Measurements from ENCODE around the gene SKAP2. TPM values are rescaled to one million over a fixed set of nuclear protein-coding genes. Genes with fewer than 3 reads are reported as not detected.

SKAP2 gene
- total and polyA plus RNA-seq, 8 donors: 4.6 to 127 (median 9.6) TPM

DNA sequence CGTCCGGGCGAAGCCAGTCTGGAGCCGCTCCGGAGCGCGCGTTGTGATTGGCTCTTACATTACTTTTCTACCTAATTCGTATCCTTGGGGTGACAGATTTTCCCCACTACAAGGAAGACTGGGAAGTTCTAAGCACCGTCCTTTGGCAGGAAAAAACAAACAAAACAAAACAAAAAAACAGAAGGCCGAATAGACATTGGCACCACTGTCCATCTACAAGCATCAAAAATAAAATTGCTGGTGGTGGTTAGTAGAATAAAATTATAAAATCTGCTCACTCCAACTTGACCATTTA is 651 bp upstream of the SKAP2 start:
- intact Hi-C loops (cut with DNase I; ENCODE audit: low total_unique reads): no loop called here
- peak overlapping the region; percentile 81 to 98 (median 91) for H3K27ac ChIP-seq
- peaks cover 0 to 26% (median 11%) of the 10 kb centered on the region in 4 donors for H3K4me1 ChIP-seq
- TF ChIP-seq POLR2AphosphoS5 (IDR thresholded peaks at IDR 0.05) (no peak), POLR2A (IDR thresholded peaks at IDR 0.05) (no peak), EP300 (IDR thresholded peaks at IDR 0.05) (no peak)
- TF ChIP-seq, protein P1, sequence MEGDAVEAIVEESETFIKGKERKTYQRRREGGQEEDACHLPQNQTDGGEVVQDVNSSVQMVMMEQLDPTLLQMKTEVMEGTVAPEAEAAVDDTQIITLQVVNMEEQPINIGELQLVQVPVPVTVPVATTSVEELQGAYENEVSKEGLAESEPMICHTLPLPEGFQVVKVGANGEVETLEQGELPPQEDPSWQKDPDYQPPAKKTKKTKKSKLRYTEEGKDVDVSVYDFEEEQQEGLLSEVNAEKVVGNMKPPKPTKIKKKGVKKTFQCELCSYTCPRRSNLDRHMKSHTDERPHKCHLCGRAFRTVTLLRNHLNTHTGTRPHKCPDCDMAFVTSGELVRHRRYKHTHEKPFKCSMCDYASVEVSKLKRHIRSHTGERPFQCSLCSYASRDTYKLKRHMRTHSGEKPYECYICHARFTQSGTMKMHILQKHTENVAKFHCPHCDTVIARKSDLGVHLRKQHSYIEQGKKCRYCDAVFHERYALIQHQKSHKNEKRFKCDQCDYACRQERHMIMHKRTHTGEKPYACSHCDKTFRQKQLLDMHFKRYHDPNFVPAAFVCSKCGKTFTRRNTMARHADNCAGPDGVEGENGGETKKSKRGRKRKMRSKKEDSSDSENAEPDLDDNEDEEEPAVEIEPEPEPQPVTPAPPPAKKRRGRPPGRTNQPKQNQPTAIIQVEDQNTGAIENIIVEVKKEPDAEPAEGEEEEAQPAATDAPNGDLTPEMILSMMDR (IDR thresholded peaks at IDR 0.05): no peak
- WGBS, 5 donors: 2 to 8% (median 4%) methylated on average over 11 of the region's 11 CpGs
- H3K9me3 ChIP-seq: no peaks in the 10 kb centered on the region
- H3K4me3 ChIP-seq: peak overlapping the region; percentile 57 to 85 (median 71)
- peak in 1 of 2 donors; percentile 56 for DNase-seq
- H3K27me3 ChIP-seq: peaks cover 0 to 9% (median 6%) of the 10 kb centered on the region in 3 donors
- no peaks in the 10 kb centered on the region for H3K36me3 ChIP-seq

DNA sequence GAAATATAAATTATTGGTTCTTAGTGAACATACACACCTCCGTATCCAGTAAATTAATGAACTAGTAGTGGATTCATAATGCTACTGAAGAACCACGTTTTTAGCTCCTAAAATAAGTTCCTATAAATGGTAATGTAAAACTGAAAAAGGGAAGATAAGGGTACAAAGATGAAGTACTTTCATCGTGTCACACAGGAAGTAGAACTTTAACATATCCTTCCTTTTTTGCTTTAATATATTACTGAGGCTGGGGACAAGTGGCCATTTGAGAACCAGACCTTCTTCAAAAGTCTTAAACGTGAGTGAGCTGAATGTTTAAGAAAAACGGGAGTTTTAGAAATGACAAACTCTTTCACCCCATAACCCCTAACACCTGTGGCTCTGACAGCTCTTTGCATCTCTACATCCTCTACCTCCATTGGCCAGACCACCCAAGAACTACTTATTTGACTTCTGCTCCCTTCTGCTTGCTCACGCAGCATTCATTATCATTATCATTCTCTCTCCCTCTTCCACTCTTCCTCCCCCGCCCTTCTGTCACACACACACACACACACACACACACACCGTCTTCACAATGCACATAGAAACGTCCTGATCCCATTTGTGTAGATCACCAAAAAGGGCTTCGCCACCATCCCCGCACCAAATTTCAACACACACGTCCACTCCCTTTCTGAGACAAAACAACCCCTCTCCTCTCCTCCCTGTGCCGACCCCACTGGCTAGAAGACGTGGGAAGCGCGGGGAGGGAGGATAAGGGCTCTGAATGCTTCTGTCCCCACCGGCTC is 677 bp downstream of the SKAP2 start:
- Histone ChIP-seq H3K4me3 (peak overlapping the region; percentile 57 to 85 (median 71)), H3K9me3 (no peaks in the 10 kb centered on the region), H3K36me3 (no peaks in the 10 kb centered on the region), H3K4me1 (peaks cover 0 to 26% (median 11%) of the 10 kb centered on the region in 4 donors), H3K27ac (peak overlapping the region; percentile 84 to 98 (median 91)), H3K27me3 (peaks cover 0 to 8% (median 6%) of the 10 kb centered on the region in 3 donors)
- intact Hi-C loops (cut with DNase I; ENCODE audit: low total_unique reads): no loop called here
- no peak for DNase-seq
- TF ChIP-seq POLR2A (IDR thresholded peaks at IDR 0.05) (no peak), POLR2AphosphoS5 (IDR thresholded peaks at IDR 0.05) (no peak), EP300 (IDR thresholded peaks at IDR 0.05) (no peak)
- TF ChIP-seq, protein P1 (IDR thresholded peaks at IDR 0.05): no peak
- WGBS, 5 donors: 7 to 11% (median 8%) methylated on average over 17 of the region's 17 CpGs

DNA sequence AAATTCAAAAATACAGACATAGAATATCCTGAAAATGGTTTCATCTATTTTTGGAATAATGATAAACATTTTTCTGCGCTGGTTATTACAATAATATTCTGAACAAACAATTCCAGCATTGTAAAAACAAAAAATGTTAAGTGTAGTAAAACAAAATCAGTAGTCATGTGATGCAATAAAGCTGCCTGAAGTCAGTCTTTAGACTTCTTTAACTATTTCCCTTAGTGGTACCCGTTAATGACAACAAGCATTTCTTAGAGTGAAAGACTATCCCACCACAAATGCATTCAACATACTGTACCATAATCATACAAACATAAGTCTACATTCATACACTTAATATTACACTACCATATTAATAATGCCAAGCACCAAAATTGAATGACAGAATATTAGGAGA is 1.6 kb downstream of the SKAP2 start:
- no peak for TF ChIP-seq POLR2A (IDR thresholded peaks at IDR 0.05)
- TF ChIP-seq EP300 (IDR thresholded peaks at IDR 0.05): no peak
- TF ChIP-seq POLR2AphosphoS5 (IDR thresholded peaks at IDR 0.05): no peak
- TF ChIP-seq, protein P1 (IDR thresholded peaks at IDR 0.05): no peak
- no peaks in the 10 kb centered on the region for H3K9me3 ChIP-seq
- H3K27me3 ChIP-seq: peaks cover 0 to 15% (median 6%) of the 10 kb centered on the region in 3 donors
- WGBS, 5 donors: 72 to 78% (median 74%) methylated on average over 2 of the region's 2 CpGs
- intact Hi-C loops (cut with DNase I; ENCODE audit: low total_unique reads): no loop called here
- peak overlapping the region in 2 of 5 donors; percentile 93 to 98 for H3K27ac ChIP-seq
- peaks cover 0 to 26% (median 11%) of the 10 kb centered on the region in 4 donors for H3K4me1 ChIP-seq
- H3K36me3 ChIP-seq: no peaks in the 10 kb centered on the region
- H3K4me3 ChIP-seq: no peak overlapping the region
- DNase-seq: no peak

DNA sequence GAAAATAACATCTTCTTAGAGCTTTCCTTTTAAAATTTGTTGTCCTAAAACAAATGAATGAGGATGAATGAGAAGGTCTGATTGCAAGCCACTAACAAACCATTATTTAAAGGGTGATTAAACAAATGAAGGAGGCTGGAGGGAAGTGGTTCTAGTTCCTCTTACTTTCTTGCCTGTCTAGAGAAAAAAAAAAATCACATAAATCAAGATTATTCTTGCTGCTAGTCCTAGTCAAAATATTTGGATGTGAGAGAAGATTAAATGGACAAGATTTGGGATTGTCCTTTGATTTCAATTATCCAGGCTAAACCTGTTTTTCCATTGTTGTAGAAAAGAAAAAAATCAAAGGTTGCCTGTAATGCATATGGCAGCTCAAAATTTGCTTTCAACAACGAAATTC is 3.3 kb downstream of the SKAP2 start:
- Histone ChIP-seq H3K27ac (no peak overlapping the region), H3K9me3 (no peaks in the 10 kb centered on the region), H3K4me3 (no peak overlapping the region), H3K4me1 (peaks cover 0 to 26% (median 11%) of the 10 kb centered on the region in 4 donors), H3K36me3 (no peaks in the 10 kb centered on the region), H3K27me3 (peaks cover 0 to 28% (median 6%) of the 10 kb centered on the region in 3 donors)
- TF ChIP-seq POLR2AphosphoS5 (IDR thresholded peaks at IDR 0.05) (no peak), EP300 (IDR thresholded peaks at IDR 0.05) (no peak), POLR2A (IDR thresholded peaks at IDR 0.05) (no peak)
- TF ChIP-seq, protein P1 (IDR thresholded peaks at IDR 0.05): no peak
- intact Hi-C loops (cut with DNase I; ENCODE audit: low total_unique reads): no loop called here
- DNase-seq: no peak
- 69 to 82% (median 76%) methylated on average over 1 of the region's 1 CpG for WGBS, 5 donors
